Liver (tissue), 3 donors: ENCODE results near the gene LPCAT1.

ENCODE experiments used
- CTCF ChIP-seq: fragments of 150-350 bp; IDR thresholded peaks from 2 replicates; pipeline ENCODE4 v1.5.1; 2017; ENCODE audit warnings: improper control_type of control experiment, low read depth, low read length; ENCODE audit not compliant: missing input control
- FOXA1 ChIP-seq: IDR thresholded peaks from 2 replicates; pipeline ENCODE4 v1.6.1; 2016; ENCODE audit warnings: antibody characterized with exemption
- FOXA2 ChIP-seq: IDR thresholded peaks from 2 replicates; pipeline ENCODE4 v1.6.1; 2016; ENCODE audit warnings: antibody characterized with exemption
- HNF4A ChIP-seq, 2 donors: conservative IDR thresholded peaks; 2 replicates each; pipeline ENCODE4 v1.6.1; 2016; ENCODE audit warnings: antibody characterized with exemption in 2 of 2, mild to moderate bottlenecking in 2 of 2
- MAX ChIP-seq: IDR thresholded peaks from 2 replicates; pipeline ENCODE4 v1.6.1; 2016; ENCODE audit warnings: antibody characterized with exemption
- NR2F2 ChIP-seq: IDR thresholded peaks from 2 replicates; pipeline ENCODE4 v1.6.1; 2016; ENCODE audit warnings: antibody characterized with exemption
- RAD21 ChIP-seq, 2 donors: IDR thresholded peaks; 2 replicates each; pipeline ENCODE4 v1.6.1; 2016; ENCODE audit warnings: antibody characterized with exemption in 2 of 2, mild to moderate bottlenecking in 2 of 2
- REST ChIP-seq: IDR thresholded peaks from 2 replicates; pipeline ENCODE4 v1.6.1; 2016; ENCODE audit warnings: antibody characterized with exemption, mild to moderate bottlenecking
- SP1 ChIP-seq: IDR thresholded peaks from 2 replicates; pipeline ENCODE4 v1.6.1; 2018; ENCODE audit warnings: antibody characterized with exemption, mild to moderate bottlenecking
- TAF1 ChIP-seq: conservative IDR thresholded peaks from 2 replicates; pipeline ENCODE4 v1.6.1; 2016; ENCODE audit warnings: antibody characterized with exemption, mild to moderate bottlenecking
- YY1 ChIP-seq: IDR thresholded peaks from 2 replicates; pipeline ENCODE4 v1.6.1; 2016; ENCODE audit warnings: antibody characterized with exemption, mild to moderate bottlenecking
- TF ChIP-seq, protein P1 (sequence below): IDR thresholded peaks from 2 replicates; pipeline ENCODE4 v1.6.1; 2016; ENCODE audit warnings: antibody characterized with exemption
- donor health status: healthy.
- donor health status: healthy.

DNA sequence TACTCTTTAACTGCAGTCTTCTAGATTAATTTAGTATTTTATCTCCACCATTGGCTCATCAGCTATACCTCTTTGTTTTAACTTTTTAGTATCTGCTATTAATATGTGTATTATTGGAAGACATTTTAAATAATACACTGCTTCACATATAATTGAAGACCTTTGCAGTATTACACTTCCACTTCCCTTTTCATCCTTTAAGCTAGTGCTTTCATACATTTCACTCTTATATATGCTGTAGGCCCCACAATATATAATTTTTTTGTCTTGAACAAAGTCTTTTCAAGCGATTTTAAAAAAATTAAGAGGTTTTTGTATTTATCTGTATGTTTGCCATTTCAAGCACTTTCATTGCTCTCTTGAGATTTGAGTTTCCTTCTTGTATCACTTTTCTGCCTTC, 8.6 kb upstream of the LPCAT1 start:
- TF ChIP-seq CTCF (no peak), YY1 (no peak), MAX (no peak), FOXA1 (no peak), RAD21 (IDR thresholded peaks at IDR 0.05) (no peak), FOXA2 (no peak), TAF1 (no peak), HNF4A (conservative IDR thresholded peaks at IDR 0.05) (no peak), NR2F2 (no peak), REST (no peak), SP1 (no peak)
- TF ChIP-seq, protein P1, sequence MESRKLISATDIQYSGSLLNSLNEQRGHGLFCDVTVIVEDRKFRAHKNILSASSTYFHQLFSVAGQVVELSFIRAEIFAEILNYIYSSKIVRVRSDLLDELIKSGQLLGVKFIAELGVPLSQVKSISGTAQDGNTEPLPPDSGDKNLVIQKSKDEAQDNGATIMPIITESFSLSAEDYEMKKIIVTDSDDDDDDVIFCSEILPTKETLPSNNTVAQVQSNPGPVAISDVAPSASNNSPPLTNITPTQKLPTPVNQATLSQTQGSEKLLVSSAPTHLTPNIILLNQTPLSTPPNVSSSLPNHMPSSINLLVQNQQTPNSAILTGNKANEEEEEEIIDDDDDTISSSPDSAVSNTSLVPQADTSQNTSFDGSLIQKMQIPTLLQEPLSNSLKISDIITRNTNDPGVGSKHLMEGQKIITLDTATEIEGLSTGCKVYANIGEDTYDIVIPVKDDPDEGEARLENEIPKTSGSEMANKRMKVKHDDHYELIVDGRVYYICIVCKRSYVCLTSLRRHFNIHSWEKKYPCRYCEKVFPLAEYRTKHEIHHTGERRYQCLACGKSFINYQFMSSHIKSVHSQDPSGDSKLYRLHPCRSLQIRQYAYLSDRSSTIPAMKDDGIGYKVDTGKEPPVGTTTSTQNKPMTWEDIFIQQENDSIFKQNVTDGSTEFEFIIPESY: no peak
